CD4-positive, alpha-beta T cell (primary cell): ENCODE data around the gene TBATA. TPM values are rescaled to one million over a fixed set of nuclear protein-coding genes. Genes with fewer than 3 reads are reported as not detected.

Source experiments
- ATAC-seq: fragments of 200-7000 bp; cut with Tn5 transposase; one replicate; pipeline ENCODE4 v1.10.0; 2022; ENCODE audit warnings: mild to moderate bottlenecking; ENCODE audit not compliant: poor library complexity
- CTCF ChIA-PET: fragments of 350-600 bp; sonication (Branson Sonifier 250); formaldehyde crosslinking; loops from one replicate; lab custom pipeline; 2021; ENCODE audit warnings: antibody characterized with exemption, inconsistent platforms; lab: Charles Lee
- POLR2A ChIA-PET: fragments of 350-600 bp; sonication (Branson Sonifier 250); formaldehyde crosslinking; loops from one replicate; lab custom pipeline; 2021; ENCODE audit warnings: antibody characterized with exemption, inconsistent platforms; lab: Charles Lee
- DNase-seq, 14 experiments: peaks; one replicate each; pipeline ENCODE4 v3.0.0-alpha.2; 2013 to 2020; ENCODE audit warnings: mixed read lengths in 2 of 14
- H3K27ac ChIP-seq, 2 donors: one replicate each; pipeline versions ENCODE4 v1.5.1 to v1.7.0; 2013; ENCODE audit warnings: low read length in 2 of 2, low read depth in 1 of 2, mild to moderate bottlenecking in 1 of 2
- H3K27me3 ChIP-seq, 2 experiments: 1 replicate in 1 of 2; 2 replicates in 1 of 2; pipeline versions ENCODE4 v1.6.1 to v1.7.0; 2013; ENCODE audit warnings: low read length in 2 of 2, control low read depth in 1 of 2, mild to moderate bottlenecking in 1 of 2, moderate library complexity in 1 of 2; ENCODE audit not compliant: insufficient read depth in 2 of 2, control insufficient read depth in 1 of 2
- H3K36me3 ChIP-seq: one replicate; pipeline ENCODE4 v1.6.1; 2013; ENCODE audit warnings: low read length, control low read depth; ENCODE audit not compliant: insufficient read depth
- H3K4me1 ChIP-seq: one replicate; pipeline ENCODE4 v1.6.1; 2013; ENCODE audit warnings: low read length, control low read depth; ENCODE audit not compliant: insufficient read depth
- H3K4me3 ChIP-seq: one replicate; pipeline ENCODE4 v1.5.1; 2013; ENCODE audit warnings: mild to moderate bottlenecking, low read length, moderate library complexity
- H3K9me3 ChIP-seq, 2 experiments: 1 replicate in 1 of 2; 2 replicates in 1 of 2; pipeline versions ENCODE4 v1.6.1 to v1.7.0; 2013; ENCODE audit warnings: low read length in 2 of 2, mild to moderate bottlenecking in 2 of 2, control low read depth in 1 of 2, moderate library complexity in 1 of 2; ENCODE audit not compliant: control insufficient read depth in 1 of 2, insufficient read depth in 1 of 2
- H3K27ac Mint-ChIP-seq: one replicate; pipeline ENCODE4 v1.8.0; 2020; ENCODE audit warnings: mixed read lengths
- H3K27me3 Mint-ChIP-seq: one replicate; pipeline ENCODE4 v1.8.0; 2021; ENCODE audit warnings: mixed read lengths
- H3K36me3 Mint-ChIP-seq: one replicate; pipeline ENCODE4 v1.8.0; 2021; ENCODE audit warnings: low read depth, mixed read lengths
- H3K4me1 Mint-ChIP-seq: one replicate; pipeline ENCODE4 v1.8.0; 2021; ENCODE audit warnings: low read depth, mixed read lengths
- H3K4me3 Mint-ChIP-seq: one replicate; pipeline ENCODE4 v1.8.0; 2020; ENCODE audit warnings: mild to moderate bottlenecking, mixed read lengths
- H3K9me3 Mint-ChIP-seq: one replicate; pipeline ENCODE4 v1.8.0; 2020; ENCODE audit warnings: mixed read lengths
- intact Hi-C, 2 experiments: fragments of 100-400 bp; cut with DNase I in 1 of 2; cut with micrococcal nuclease in 1 of 2; formaldehyde crosslinking; loops; one replicate each; pipeline versions ENCODE4 v1.15.1 to v1.9.0; 2023 to 2025; cut with DNase I, micrococcal nuclease
- total RNA-seq, 174 experiments: library from RNA in 2 of 174; stranded (reverse) in 2 of 174; gene quantifications; one replicate each; pipeline ENCODE4 v1.2.3 and lab custom pipeline; 2021 to 2026
- TF ChIP-seq, protein P1 (sequence below): fragments of 200-600 bp; IDR thresholded peaks from one replicate; pipeline ENCODE4 v1.8.0; 2022; ENCODE audit warnings: antibody characterized with exemption, mild to moderate bottlenecking

Gene TBATA
- total RNA-seq, 2 experiments from 2014 or later = not detected

GRCh38 chr10:70797840-70798239 lies 12.7 kb upstream of the TBATA start:
- DNase-seq (no peak), ATAC-seq (no peak)
- H3K36me3 Mint-ChIP-seq = no peaks in the 10 kb centered on the region
- intact Hi-C loops = no loop called here
- no peak overlapping the region for H3K27ac Mint-ChIP-seq
- H3K4me3 ChIP-seq = no peak overlapping the region
- H3K27me3 ChIP-seq = no peaks in the 10 kb centered on the region
- ChIA-PET POLR2A (no interaction called here), CTCF (no interaction called here)
- no peaks in the 10 kb centered on the region for H3K4me1 Mint-ChIP-seq
- H3K9me3 Mint-ChIP-seq = peaks cover 6% of the 10 kb centered on the region
- peaks cover 46% of the 10 kb centered on the region for H3K27me3 Mint-ChIP-seq
- no peaks in the 10 kb centered on the region for H3K9me3 ChIP-seq
- no peak overlapping the region for H3K4me3 Mint-ChIP-seq
- H3K4me1 ChIP-seq = no peaks in the 10 kb centered on the region
- TF ChIP-seq, protein P1, sequence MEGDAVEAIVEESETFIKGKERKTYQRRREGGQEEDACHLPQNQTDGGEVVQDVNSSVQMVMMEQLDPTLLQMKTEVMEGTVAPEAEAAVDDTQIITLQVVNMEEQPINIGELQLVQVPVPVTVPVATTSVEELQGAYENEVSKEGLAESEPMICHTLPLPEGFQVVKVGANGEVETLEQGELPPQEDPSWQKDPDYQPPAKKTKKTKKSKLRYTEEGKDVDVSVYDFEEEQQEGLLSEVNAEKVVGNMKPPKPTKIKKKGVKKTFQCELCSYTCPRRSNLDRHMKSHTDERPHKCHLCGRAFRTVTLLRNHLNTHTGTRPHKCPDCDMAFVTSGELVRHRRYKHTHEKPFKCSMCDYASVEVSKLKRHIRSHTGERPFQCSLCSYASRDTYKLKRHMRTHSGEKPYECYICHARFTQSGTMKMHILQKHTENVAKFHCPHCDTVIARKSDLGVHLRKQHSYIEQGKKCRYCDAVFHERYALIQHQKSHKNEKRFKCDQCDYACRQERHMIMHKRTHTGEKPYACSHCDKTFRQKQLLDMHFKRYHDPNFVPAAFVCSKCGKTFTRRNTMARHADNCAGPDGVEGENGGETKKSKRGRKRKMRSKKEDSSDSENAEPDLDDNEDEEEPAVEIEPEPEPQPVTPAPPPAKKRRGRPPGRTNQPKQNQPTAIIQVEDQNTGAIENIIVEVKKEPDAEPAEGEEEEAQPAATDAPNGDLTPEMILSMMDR = no peak
- H3K27ac ChIP-seq = no peak overlapping the region
- H3K36me3 ChIP-seq = no peaks in the 10 kb centered on the region

DNA sequence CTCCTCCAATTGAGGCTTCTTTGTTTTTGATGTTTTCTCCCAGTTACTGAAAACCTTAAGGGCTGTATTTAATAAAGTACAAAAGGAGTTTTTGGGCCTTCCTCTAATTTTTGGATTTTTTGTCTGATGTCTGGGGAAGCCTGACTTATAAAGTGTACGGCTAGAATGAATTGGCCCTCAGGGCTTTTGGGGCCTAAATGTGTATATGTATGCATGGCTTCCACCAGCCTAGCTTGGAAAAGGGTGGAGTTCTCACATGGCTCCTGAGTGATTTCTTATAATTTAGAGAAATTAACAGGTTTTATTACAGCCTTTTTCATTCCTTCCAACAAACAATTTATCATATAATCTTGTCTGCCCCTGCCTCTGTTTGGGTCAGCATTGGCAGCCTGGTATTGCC lies 10.4 kb upstream of the TBATA start:
- peaks cover 6% of the 10 kb centered on the region for H3K9me3 Mint-ChIP-seq

GRCh38 chr10:70791386-70792039 lies 6.3 kb upstream of the TBATA start:
- ATAC-seq = no peak
- no peak overlapping the region for H3K27ac ChIP-seq
- H3K4me1 Mint-ChIP-seq = no peaks in the 10 kb centered on the region
- H3K36me3 ChIP-seq = no peaks in the 10 kb centered on the region
- no peak overlapping the region for H3K4me3 ChIP-seq
- H3K27me3 ChIP-seq = no peaks in the 10 kb centered on the region
- TF ChIP-seq, protein P1 = no peak
- H3K27ac Mint-ChIP-seq = no peak overlapping the region
- no peaks in the 10 kb centered on the region for H3K36me3 Mint-ChIP-seq
- no peaks in the 10 kb centered on the region for H3K9me3 ChIP-seq
- H3K9me3 Mint-ChIP-seq = peaks cover under 1% of the 10 kb centered on the region
- no peak overlapping the region for H3K4me3 Mint-ChIP-seq
- no peak for DNase-seq
- peaks cover 27% of the 10 kb centered on the region for H3K27me3 Mint-ChIP-seq
- ChIA-PET CTCF (no interaction called here), POLR2A (no interaction called here)
- intact Hi-C loops = no loop called here
- H3K4me1 ChIP-seq = no peaks in the 10 kb centered on the region

More for the DNA sequence above, 10.4 kb upstream of the TBATA start:
- H3K27ac Mint-ChIP-seq = no peak overlapping the region
- ChIA-PET POLR2A (no interaction called here), CTCF (no interaction called here)
- no peaks in the 10 kb centered on the region for H3K27me3 ChIP-seq
- H3K4me1 ChIP-seq = no peaks in the 10 kb centered on the region
- ATAC-seq (no peak), DNase-seq (no peak)
- H3K27ac ChIP-seq = no peak overlapping the region
- H3K4me1 Mint-ChIP-seq = no peaks in the 10 kb centered on the region
- H3K36me3 ChIP-seq = no peaks in the 10 kb centered on the region
- TF ChIP-seq, protein P1 = no peak
- intact Hi-C loops = no loop called here
- peaks cover 50% of the 10 kb centered on the region for H3K27me3 Mint-ChIP-seq
- H3K36me3 Mint-ChIP-seq = no peaks in the 10 kb centered on the region
- H3K4me3 Mint-ChIP-seq = no peak overlapping the region
- no peak overlapping the region for H3K4me3 ChIP-seq
- no peaks in the 10 kb centered on the region for H3K9me3 ChIP-seq
